Transverse colon (tissue), 3 donors: ENCODE measurements around the gene FAHD1.

Experiments
- POLR2A ChIP-seq: fragments of 450-650 bp; IDR thresholded peaks from one replicate; pipeline ENCODE4 v1.6.1; 2016; ENCODE audit warnings: antibody characterized with exemption, mild to moderate bottlenecking, moderate library complexity
- POLR2AphosphoS5 ChIP-seq, 3 donors: sonication (generic); formaldehyde crosslinking; IDR thresholded peaks; one replicate each; pipeline ENCODE4 v1.6.1; 2016; ENCODE audit warnings: antibody characterized with exemption in 3 of 3

GRCh38 chr16:1815461-1815860 lies 11.5 kb upstream of the FAHD1 start:
- no peak for TF ChIP-seq POLR2A
- TF ChIP-seq POLR2AphosphoS5 (IDR thresholded peaks at IDR 0.05), result no peak
